IPS-20b (cell line): ENCODE measurements around the gene KCNAB1.
"Not testable (repeated sequence)": the region's sequence is repeated elsewhere in the genome, so short reads cannot be mapped to it uniquely, and the experiment has no call there.

Experiments used
- H3K27ac ChIP-seq: one replicate; pipeline ENCODE4 v1.5.1; 2013; ENCODE audit warnings: low read length
- H3K27me3 ChIP-seq: 2 replicates; pipeline ENCODE4 v1.6.1; 2013; ENCODE audit warnings: mild to moderate bottlenecking, low read length, inconsistent platforms; ENCODE audit not compliant: insufficient read depth
- H3K36me3 ChIP-seq: 2 replicates; pipeline ENCODE4 v1.6.1; 2013; ENCODE audit warnings: low read depth, mild to moderate bottlenecking, inconsistent platforms, low read length, moderate library complexity; ENCODE audit not compliant: insufficient read depth
- H3K4me1 ChIP-seq: 2 replicates; pipeline ENCODE4 v1.6.1; 2013; ENCODE audit warnings: mild to moderate bottlenecking, control low read depth, inconsistent platforms, low read length, moderate library complexity; ENCODE audit not compliant: insufficient read depth
- H3K4me3 ChIP-seq: 2 replicates; pipeline ENCODE4 v1.5.1; 2013; ENCODE audit warnings: mild to moderate bottlenecking, low read length, inconsistent platforms
- H3K9ac ChIP-seq: 2 replicates; pipeline ENCODE4 v1.6.1; 2013; ENCODE audit warnings: low read depth, mild to moderate bottlenecking, inconsistent platforms, low read length, moderate library complexity
- H3K9me3 ChIP-seq: 2 replicates; pipeline ENCODE4 v1.6.1; 2013; ENCODE audit warnings: mild to moderate bottlenecking, low read depth, low read length, inconsistent platforms; ENCODE audit not compliant: insufficient read depth

The KCNAB1 gene

DNA sequence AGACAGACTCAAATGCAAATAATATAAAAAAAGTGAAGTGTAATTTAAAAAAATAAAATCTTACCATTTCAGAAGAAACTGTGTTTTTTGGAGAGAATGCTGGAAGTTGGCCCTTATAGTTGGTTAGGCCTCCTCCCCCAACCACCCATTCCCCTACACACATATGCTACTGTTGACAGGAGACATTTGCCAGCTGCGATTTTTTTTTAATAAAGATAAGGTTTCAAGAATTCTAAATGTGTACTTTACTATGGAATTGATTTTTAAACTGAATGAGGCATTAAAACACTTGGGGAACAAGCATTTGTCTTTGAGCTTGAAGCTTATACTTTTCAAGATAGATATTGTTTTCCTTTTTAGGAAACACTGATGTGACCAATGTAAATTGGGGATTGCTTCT, 438.9 kb downstream of the KCNAB1 start:
- Histone ChIP-seq H3K9ac (no peak overlapping the region), H3K27me3 (no peaks in the 10 kb centered on the region), H3K9me3 (no peaks in the 10 kb centered on the region), H3K4me1 (no peaks in the 10 kb centered on the region), H3K4me3 (no peak overlapping the region), H3K27ac (no peak overlapping the region), H3K36me3 (no peaks in the 10 kb centered on the region)

DNA sequence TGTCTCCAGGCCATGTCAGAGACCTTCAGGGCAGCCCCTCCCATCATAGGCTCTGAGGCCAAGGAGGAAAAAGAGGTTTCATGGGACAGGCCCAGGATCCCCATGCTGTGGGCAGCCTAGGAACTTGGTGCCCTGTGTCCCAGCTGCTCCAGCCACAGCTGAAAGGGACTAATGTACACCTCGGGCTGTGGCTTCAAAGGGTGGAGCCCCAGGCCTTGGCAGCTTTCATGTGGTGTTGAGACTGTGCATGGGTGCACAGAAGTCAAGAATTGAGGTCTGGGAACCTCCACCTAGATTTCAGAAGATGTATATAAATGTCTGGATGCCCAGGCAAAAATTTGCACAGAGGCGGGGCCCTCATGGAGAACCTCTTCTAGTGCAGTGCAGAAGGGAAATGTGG, 441.2 kb downstream of the KCNAB1 start:
- Histone ChIP-seq H3K4me1 (no peaks in the 10 kb centered on the region), H3K4me3 (no peak overlapping the region), H3K36me3 (no peaks in the 10 kb centered on the region), H3K27me3 (no peaks in the 10 kb centered on the region), H3K9me3 (no peaks in the 10 kb centered on the region), H3K27ac (no peak overlapping the region), H3K9ac (no peak overlapping the region)

DNA sequence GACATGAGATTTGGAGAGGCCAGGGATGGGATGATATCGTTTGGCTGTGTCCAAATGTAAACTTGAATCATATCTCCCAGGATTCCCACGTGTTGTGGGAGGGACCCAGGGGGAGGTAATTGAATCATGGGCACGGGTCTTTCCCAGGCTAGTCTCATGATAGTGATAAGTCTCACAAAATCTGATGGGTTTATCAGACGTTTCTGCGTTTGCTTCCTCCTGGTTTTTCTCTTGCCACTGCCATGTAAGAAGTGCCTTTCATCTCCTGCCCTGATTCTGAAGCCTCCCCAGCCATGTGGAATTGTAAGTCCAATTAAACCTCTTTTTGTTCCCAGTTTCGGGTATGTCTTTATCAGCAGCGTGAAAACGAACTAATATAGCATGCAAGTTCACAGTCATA, 442.1 kb downstream of the KCNAB1 start:
- H3K4me1 ChIP-seq, H3K9me3 ChIP-seq, H3K9ac ChIP-seq, H3K4me3 ChIP-seq, H3K27me3 ChIP-seq, H3K27ac ChIP-seq, H3K36me3 ChIP-seq: not testable (repeated sequence)

DNA sequence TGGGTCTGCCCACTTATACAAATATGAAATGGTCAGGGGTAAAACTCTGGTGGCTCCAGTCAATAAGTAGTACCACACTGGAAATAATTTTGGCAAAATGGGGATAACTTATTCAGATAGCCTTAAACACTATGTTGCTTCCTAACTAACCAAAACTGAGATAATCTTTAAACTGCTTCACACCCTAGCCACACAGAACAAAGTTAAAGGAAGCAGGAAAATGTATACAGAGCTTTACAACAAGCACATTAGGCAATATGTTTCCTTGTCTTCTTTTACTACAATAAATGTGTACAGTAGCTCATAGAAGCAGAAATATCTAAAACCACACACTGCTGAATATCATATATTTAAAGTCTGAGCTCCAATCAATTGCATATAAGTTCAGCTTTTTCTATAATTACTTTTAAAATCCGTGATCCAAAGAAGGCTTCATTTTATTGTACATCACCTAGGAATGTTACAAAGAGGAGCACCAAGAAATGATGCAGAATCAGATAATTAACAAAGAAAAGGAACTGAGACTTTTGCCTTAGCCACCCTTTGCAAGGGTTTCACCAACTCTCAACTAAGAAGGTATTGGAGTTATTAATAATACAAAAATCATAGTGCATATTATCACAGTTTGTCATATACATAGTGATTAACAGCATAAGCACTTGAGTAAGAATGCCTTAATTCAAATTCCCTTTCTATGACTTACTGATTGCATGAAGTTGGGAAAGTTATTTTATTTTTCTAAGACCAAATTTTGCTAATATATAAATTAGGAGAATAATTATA, 443.7 kb downstream of the KCNAB1 start:
- Histone ChIP-seq H3K9me3 (no peaks in the 10 kb centered on the region), H3K4me1 (no peaks in the 10 kb centered on the region), H3K4me3 (no peak overlapping the region), H3K27ac (no peak overlapping the region), H3K9ac (no peak overlapping the region), H3K27me3 (no peaks in the 10 kb centered on the region), H3K36me3 (no peaks in the 10 kb centered on the region)

DNA sequence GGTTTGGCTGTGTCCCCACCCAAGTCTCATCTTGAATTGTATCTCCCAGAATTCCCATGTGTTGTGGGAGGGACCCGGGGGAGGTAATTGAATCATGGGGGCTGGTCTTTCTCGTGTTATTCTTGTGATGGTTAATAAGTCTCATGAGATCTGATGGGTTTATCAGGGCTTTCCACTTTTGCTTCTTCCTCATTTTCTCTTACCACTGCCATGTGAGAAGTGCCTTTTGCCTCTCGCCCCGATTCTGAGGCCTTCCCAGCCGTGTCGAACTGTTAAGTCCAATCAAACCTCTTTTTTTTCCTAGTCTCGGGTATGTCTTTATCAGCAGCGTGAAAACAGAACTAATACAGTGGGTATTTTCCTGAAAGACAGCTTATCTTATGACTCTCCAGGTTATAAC, 448.6 kb downstream of the KCNAB1 start:
- H3K4me1 ChIP-seq, H3K9ac ChIP-seq, H3K36me3 ChIP-seq, H3K27ac ChIP-seq, H3K9me3 ChIP-seq, H3K4me3 ChIP-seq, H3K27me3 ChIP-seq: not testable (repeated sequence)

DNA sequence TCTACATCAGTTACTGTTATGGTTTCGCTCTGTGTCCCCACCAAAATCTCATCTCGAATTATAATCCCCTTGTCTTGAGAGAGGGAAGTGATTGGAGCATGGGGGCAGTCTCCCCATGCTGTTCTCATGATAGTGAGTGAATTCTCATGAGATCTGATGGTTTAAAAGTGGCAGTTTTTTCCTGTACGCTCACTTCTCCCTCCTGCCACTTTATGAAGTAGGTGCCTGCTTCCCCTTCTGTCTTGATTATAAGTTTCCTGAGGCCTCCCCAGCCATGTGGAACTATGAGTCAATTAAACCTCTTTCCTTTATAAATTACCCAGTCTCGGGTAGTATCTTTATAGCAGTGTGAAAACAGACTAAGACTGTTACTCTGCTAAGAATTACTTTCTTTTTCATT, 449.5 kb downstream of the KCNAB1 start:
- not testable (repeated sequence) for H3K27me3 ChIP-seq, H3K4me1 ChIP-seq, H3K36me3 ChIP-seq, H3K27ac ChIP-seq, H3K4me3 ChIP-seq, H3K9ac ChIP-seq, H3K9me3 ChIP-seq

DNA sequence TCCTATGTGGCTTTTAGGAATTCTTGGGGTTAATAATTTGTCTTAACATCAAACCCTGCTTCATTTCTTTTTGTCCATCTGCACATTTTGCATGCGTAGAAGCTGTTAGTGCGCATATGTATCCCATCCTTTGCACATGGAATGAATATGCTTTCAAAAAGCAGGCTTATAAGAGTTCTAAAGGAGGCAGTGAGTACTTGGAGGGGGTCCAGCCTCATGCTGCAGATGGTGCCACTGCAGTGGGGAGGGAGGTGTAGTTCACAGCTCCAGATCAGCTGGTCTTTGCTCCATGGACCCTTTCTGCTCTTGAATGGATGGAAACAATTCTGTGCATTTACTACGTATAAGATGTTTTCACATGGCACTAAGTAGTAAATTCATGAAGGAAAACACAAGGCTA, 455.3 kb downstream of the KCNAB1 start:
- H3K27me3 ChIP-seq, result no peaks in the 10 kb centered on the region
- no peak overlapping the region for H3K9ac ChIP-seq
- H3K4me3 ChIP-seq, result no peak overlapping the region
- H3K4me1 ChIP-seq, result peaks cover 6% of the 10 kb centered on the region
- no peak overlapping the region for H3K27ac ChIP-seq
- no peaks in the 10 kb centered on the region for H3K9me3 ChIP-seq
- no peaks in the 10 kb centered on the region for H3K36me3 ChIP-seq

DNA sequence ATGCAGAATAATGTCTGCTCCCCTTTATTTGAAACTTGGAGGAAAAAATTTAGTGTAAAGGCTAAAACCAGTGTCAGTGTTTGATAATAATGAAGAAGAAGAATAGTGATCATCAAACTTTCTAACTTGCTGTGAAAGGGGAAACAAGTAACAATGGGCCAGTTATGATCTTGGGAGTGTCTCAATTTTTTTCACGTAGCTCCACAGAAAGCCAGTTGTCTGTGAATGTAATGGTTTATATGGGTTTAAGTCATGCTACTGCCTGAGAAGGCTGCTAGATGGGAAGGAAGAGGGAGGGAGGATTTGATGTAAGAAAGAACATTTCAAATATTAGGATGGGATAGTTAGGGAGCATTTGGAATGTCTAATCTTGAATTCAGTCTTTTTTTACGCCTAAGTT, 455.7 kb downstream of the KCNAB1 start:
- no peak overlapping the region for H3K9ac ChIP-seq
- H3K4me1 ChIP-seq, result peaks cover 6% of the 10 kb centered on the region
- H3K4me3 ChIP-seq, result no peak overlapping the region
- H3K36me3 ChIP-seq, result no peaks in the 10 kb centered on the region
- no peaks in the 10 kb centered on the region for H3K9me3 ChIP-seq
- H3K27ac ChIP-seq, result no peak overlapping the region
- no peaks in the 10 kb centered on the region for H3K27me3 ChIP-seq

DNA sequence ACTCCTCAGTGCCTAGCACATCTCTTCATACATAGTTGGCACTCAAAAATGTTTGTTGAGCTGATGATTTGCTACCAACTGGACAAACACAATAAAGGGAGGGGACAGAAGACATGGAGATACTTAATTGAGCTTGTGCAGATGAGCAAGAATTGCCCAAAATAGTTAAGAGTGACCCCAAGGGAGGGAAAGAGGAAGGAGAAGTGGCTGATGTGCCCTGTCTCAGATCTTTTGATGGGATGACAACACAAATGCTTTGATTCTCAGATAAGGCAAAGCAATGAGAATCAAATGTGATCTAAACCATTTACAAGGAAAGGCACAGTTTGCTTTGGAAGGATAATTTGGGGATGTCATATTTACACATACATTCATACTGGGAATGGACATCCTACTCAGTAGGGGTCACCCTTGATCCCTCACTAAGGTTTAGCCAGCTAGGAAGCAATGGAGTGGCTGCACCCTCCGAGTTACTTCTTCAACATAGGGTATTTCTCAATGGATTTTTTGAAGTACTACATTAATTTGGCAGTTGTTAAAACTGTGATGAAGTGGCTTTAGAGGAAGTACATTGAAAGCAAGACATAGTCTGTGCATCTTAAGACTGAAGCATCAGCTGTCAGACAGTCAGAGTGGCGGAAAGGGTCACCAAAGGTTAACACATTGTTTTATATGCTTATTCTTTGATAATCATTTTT, 456.4 kb downstream of the KCNAB1 start:
- Histone ChIP-seq H3K9me3 (no peaks in the 10 kb centered on the region), H3K4me1 (peaks cover 6% of the 10 kb centered on the region), H3K4me3 (no peak overlapping the region), H3K36me3 (no peaks in the 10 kb centered on the region), H3K9ac (no peak overlapping the region), H3K27me3 (no peaks in the 10 kb centered on the region), H3K27ac (no peak overlapping the region)

DNA sequence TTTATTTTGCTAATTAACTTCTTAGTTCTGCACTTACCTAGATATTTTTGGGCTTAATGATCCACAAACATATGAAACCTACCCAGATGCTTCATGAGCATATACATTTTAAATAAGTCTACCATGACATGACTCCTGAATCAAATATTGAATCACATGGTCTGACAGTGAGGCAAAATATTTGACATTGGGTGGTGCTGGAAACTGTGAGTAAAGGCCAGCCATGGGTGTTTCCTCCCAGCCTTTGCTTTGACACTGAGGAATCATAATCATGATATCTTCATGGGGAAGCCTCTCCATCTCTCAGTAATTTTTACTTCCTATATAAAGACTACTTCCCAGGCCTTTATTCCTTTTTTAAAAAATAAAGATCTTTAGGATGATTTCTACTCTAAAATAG, 457.4 kb downstream of the KCNAB1 start:
- Histone ChIP-seq H3K9ac (no peak overlapping the region), H3K27me3 (no peaks in the 10 kb centered on the region), H3K36me3 (no peaks in the 10 kb centered on the region), H3K4me3 (no peak overlapping the region), H3K9me3 (no peaks in the 10 kb centered on the region), H3K27ac (no peak overlapping the region), H3K4me1 (peaks cover 6% of the 10 kb centered on the region)

DNA sequence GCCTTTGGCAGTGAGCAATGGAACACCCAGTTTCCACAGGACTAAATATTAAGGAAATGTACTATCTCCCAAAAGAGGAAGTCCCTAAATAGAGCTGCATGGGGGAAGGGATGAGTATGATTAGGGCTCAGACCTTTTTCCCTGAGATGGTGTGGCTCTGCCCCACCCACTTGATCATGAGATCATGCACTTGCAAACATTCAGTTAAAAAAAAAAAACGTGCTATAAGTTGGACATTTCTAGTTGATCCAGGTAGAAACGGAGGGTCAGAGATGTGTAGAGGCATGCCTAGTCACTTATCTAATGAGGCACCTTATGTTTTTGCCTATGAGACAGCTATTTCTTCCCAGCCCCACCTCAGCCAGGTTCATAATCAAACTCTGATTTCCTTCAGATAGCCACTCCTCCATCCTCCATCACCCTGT, 459.1 kb downstream of the KCNAB1 start:
- Histone ChIP-seq H3K27me3 (no peaks in the 10 kb centered on the region), H3K9me3 (no peaks in the 10 kb centered on the region), H3K27ac (no peak overlapping the region), H3K9ac (no peak overlapping the region), H3K36me3 (no peaks in the 10 kb centered on the region), H3K4me1 (peaks cover 5% of the 10 kb centered on the region), H3K4me3 (no peak overlapping the region)

DNA sequence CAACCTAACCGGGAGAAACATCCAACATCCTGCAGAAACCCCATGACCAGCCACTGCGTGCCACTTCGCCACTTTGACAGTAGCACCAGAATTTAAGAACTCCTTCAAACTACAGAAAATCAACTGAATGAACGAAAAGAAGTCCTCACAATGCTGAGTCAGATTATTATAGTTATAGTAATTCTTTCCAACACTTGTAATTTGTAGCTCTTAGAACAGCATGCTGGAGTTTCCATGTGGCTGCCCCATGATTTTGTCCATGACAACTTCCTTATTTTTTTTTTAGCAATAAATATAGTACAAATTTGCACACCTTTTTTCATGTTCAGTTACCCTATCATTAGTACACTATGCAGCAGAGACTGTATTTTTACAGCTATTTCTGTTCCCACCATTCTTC, 460.7 kb downstream of the KCNAB1 start:
- Histone ChIP-seq H3K9me3 (no peaks in the 10 kb centered on the region), H3K36me3 (no peaks in the 10 kb centered on the region), H3K9ac (no peak overlapping the region), H3K4me1 (no peaks in the 10 kb centered on the region), H3K27ac (no peak overlapping the region), H3K27me3 (no peaks in the 10 kb centered on the region), H3K4me3 (no peak overlapping the region)
